WTC11 (cell line): ENCODE measurements around the gene CAMKMT. TPM values are rescaled to one million over a fixed set of nuclear protein-coding genes. Genes with fewer than 3 reads are reported as not detected.

Source experiments
- ATAC-seq: fragments of 200-7000 bp; cut with Tn5 transposase; 2 replicates; pipeline ENCODE4 v1.10.0; 2021; ENCODE audit warnings: mild to moderate bottlenecking, moderate library complexity
- CTCF ChIA-PET: fragments of 300-600 bp; sonication (Branson Sonifier 250); formaldehyde crosslinking; loops from one replicate; lab custom pipeline; 2021; ENCODE audit warnings: antibody characterized with exemption; lab: Charles Lee
- POLR2A ChIA-PET: fragments of 350-600 bp; sonication (Branson Sonifier 250); formaldehyde crosslinking; loops from one replicate; lab custom pipeline; 2021; ENCODE audit warnings: antibody characterized with exemption; lab: Charles Lee
- DNase-seq: peaks from one replicate; pipeline ENCODE4 v3.0.0; 2021; ENCODE audit warnings: low spot score
- H3K27ac Mint-ChIP-seq: 2 replicates; pipeline ENCODE4 v1.8.0; 2021; ENCODE audit warnings: mixed read lengths
- H3K27me3 Mint-ChIP-seq: 2 replicates; pipeline ENCODE4 v1.8.0; 2021; ENCODE audit warnings: low read depth, mild to moderate bottlenecking, moderate library complexity, mixed read lengths
- H3K36me3 Mint-ChIP-seq: 2 replicates; pipeline ENCODE4 v1.8.0; 2021; ENCODE audit warnings: mixed read lengths
- H3K4me1 Mint-ChIP-seq: 2 replicates; pipeline ENCODE4 v1.8.0; 2022; ENCODE audit warnings: mixed read lengths
- H3K4me3 Mint-ChIP-seq: 2 replicates; pipeline ENCODE4 v1.8.0; 2021; ENCODE audit warnings: mild to moderate bottlenecking, moderate library complexity, mixed read lengths
- H3K9me3 Mint-ChIP-seq: 2 replicates; pipeline ENCODE4 v1.8.0; 2021; ENCODE audit warnings: mixed read lengths
- CBFB ChIP-seq: sonication (generic); formaldehyde crosslinking; IDR thresholded peaks from 2 replicates; pipeline ENCODE4 v1.8.1; 2022; ENCODE audit warnings: mild to moderate bottlenecking, low read depth, missing genetic modification reagents
- CREB1 ChIP-seq: sonication (generic); formaldehyde crosslinking; IDR thresholded peaks from 2 replicates; pipeline ENCODE4 v1.8.0; 2023; ENCODE audit warnings: mild to moderate bottlenecking, missing genetic modification reagents
- FOXJ3 ChIP-seq: sonication (generic); formaldehyde crosslinking; IDR thresholded peaks from 2 replicates; pipeline ENCODE4 v1.9.0; 2021; ENCODE audit warnings: missing genetic modification reagents, mild to moderate bottlenecking, borderline replicate concordance
- FOXP1 ChIP-seq: sonication (generic); formaldehyde crosslinking; IDR thresholded peaks from 2 replicates; pipeline ENCODE4 v1.8.0; 2022; ENCODE audit warnings: missing genetic modification reagents, mild to moderate bottlenecking, moderate library complexity, borderline replicate concordance
- GTF2I ChIP-seq: fragments of 250-450 bp; sonication (Bioruptor Pico); conservative IDR thresholded peaks from 2 replicates; pipeline ENCODE4 v1.4.0; 2021; ENCODE audit warnings: mild to moderate bottlenecking
- HMGA2 ChIP-seq: fragments of 250-450 bp; sonication (Bioruptor Pico); IDR thresholded peaks from 2 replicates; pipeline ENCODE4 v1.4.0; 2021; ENCODE audit warnings: mild to moderate bottlenecking, moderate library complexity
- KAT7 ChIP-seq: sonication (generic); formaldehyde crosslinking; IDR thresholded peaks from 2 replicates; pipeline ENCODE4 v1.8.1; 2023; ENCODE audit warnings: missing genetic modification reagents, mild to moderate bottlenecking, borderline replicate concordance
- MYBL2 ChIP-seq: sonication (generic); formaldehyde crosslinking; IDR thresholded peaks from 2 replicates; pipeline ENCODE4 v1.8.1; 2023; ENCODE audit warnings: mild to moderate bottlenecking, moderate library complexity, missing genetic modification reagents
- NR3C1 ChIP-seq: sonication (generic); formaldehyde crosslinking; conservative IDR thresholded peaks from 2 replicates; pipeline ENCODE4 v1.8.1; 2023; ENCODE audit warnings: low read depth, mild to moderate bottlenecking, missing genetic modification reagents
- TEAD4 ChIP-seq: sonication (generic); formaldehyde crosslinking; IDR thresholded peaks from 2 replicates; pipeline ENCODE4 v1.8.0; 2022; ENCODE audit warnings: mild to moderate bottlenecking, missing genetic modification reagents
- ZBTB21 ChIP-seq: sonication (generic); formaldehyde crosslinking; IDR thresholded peaks from 2 replicates; pipeline ENCODE4 v1.8.1; 2023; ENCODE audit warnings: mild to moderate bottlenecking, missing genetic modification reagents, borderline replicate concordance
- ZBTB43 ChIP-seq: sonication (generic); formaldehyde crosslinking; IDR thresholded peaks from 2 replicates; pipeline ENCODE4 v1.8.1; 2023; ENCODE audit warnings: mild to moderate bottlenecking, missing genetic modification reagents
- ZNF232 ChIP-seq: sonication (generic); formaldehyde crosslinking; IDR thresholded peaks from 2 replicates; pipeline ENCODE4 v1.8.0; 2022; ENCODE audit warnings: mild to moderate bottlenecking, missing genetic modification reagents
- ZNF263 ChIP-seq: sonication (generic); formaldehyde crosslinking; IDR thresholded peaks from 2 replicates; pipeline ENCODE4 v1.8.1; 2022; ENCODE audit warnings: low read depth, mild to moderate bottlenecking, moderate library complexity, missing genetic modification reagents
- total RNA-seq: library from RNA; stranded (reverse); gene quantifications from 3 replicates; pipeline ENCODE4 v1.2.3, GENCODE V29; 2021
- TF ChIP-seq, protein P1 (sequence below): sonication (generic); formaldehyde crosslinking; IDR thresholded peaks from 2 replicates; pipeline ENCODE4 v1.8.1; 2023; ENCODE audit warnings: mild to moderate bottlenecking, missing genetic modification reagents, borderline replicate concordance
- TF ChIP-seq, protein P2 (sequence below): sonication (generic); formaldehyde crosslinking; IDR thresholded peaks from 2 replicates; pipeline ENCODE4 v1.8.0; 2023; ENCODE audit warnings: missing genetic modification reagents, mild to moderate bottlenecking, borderline replicate concordance
- TF ChIP-seq, protein P3 (sequence below): sonication (generic); formaldehyde crosslinking; IDR thresholded peaks from 2 replicates; pipeline ENCODE4 v1.8.1; 2023; ENCODE audit warnings: mild to moderate bottlenecking, missing genetic modification reagents
- TF ChIP-seq, protein P4 (sequence below): sonication (generic); formaldehyde crosslinking; IDR thresholded peaks from 2 replicates; pipeline ENCODE4 v1.8.1; 2023; ENCODE audit warnings: mild to moderate bottlenecking, missing genetic modification reagents, moderate library complexity

CAMKMT gene
- total RNA-seq, 1 experiment from 2014 or later, result 20.6 TPM

- TF ChIP-seq, protein P1, sequence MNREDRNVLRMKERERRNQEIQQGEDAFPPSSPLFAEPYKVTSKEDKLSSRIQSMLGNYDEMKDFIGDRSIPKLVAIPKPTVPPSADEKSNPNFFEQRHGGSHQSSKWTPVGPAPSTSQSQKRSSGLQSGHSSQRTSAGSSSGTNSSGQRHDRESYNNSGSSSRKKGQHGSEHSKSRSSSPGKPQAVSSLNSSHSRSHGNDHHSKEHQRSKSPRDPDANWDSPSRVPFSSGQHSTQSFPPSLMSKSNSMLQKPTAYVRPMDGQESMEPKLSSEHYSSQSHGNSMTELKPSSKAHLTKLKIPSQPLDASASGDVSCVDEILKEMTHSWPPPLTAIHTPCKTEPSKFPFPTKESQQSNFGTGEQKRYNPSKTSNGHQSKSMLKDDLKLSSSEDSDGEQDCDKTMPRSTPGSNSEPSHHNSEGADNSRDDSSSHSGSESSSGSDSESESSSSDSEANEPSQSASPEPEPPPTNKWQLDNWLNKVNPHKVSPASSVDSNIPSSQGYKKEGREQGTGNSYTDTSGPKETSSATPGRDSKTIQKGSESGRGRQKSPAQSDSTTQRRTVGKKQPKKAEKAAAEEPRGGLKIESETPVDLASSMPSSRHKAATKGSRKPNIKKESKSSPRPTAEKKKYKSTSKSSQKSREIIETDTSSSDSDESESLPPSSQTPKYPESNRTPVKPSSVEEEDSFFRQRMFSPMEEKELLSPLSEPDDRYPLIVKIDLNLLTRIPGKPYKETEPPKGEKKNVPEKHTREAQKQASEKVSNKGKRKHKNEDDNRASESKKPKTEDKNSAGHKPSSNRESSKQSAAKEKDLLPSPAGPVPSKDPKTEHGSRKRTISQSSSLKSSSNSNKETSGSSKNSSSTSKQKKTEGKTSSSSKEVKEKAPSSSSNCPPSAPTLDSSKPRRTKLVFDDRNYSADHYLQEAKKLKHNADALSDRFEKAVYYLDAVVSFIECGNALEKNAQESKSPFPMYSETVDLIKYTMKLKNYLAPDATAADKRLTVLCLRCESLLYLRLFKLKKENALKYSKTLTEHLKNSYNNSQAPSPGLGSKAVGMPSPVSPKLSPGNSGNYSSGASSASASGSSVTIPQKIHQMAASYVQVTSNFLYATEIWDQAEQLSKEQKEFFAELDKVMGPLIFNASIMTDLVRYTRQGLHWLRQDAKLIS, result no peak
- TF ChIP-seq HMGA2 (CRISPR knock-in tag) (no peak), ZBTB43 (no peak)
- TF ChIP-seq, protein P2, sequence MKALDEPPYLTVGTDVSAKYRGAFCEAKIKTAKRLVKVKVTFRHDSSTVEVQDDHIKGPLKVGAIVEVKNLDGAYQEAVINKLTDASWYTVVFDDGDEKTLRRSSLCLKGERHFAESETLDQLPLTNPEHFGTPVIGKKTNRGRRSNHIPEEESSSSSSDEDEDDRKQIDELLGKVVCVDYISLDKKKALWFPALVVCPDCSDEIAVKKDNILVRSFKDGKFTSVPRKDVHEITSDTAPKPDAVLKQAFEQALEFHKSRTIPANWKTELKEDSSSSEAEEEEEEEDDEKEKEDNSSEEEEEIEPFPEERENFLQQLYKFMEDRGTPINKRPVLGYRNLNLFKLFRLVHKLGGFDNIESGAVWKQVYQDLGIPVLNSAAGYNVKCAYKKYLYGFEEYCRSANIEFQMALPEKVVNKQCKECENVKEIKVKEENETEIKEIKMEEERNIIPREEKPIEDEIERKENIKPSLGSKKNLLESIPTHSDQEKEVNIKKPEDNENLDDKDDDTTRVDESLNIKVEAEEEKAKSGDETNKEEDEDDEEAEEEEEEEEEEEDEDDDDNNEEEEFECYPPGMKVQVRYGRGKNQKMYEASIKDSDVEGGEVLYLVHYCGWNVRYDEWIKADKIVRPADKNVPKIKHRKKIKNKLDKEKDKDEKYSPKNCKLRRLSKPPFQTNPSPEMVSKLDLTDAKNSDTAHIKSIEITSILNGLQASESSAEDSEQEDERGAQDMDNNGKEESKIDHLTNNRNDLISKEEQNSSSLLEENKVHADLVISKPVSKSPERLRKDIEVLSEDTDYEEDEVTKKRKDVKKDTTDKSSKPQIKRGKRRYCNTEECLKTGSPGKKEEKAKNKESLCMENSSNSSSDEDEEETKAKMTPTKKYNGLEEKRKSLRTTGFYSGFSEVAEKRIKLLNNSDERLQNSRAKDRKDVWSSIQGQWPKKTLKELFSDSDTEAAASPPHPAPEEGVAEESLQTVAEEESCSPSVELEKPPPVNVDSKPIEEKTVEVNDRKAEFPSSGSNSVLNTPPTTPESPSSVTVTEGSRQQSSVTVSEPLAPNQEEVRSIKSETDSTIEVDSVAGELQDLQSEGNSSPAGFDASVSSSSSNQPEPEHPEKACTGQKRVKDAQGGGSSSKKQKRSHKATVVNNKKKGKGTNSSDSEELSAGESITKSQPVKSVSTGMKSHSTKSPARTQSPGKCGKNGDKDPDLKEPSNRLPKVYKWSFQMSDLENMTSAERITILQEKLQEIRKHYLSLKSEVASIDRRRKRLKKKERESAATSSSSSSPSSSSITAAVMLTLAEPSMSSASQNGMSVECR, result no peak
These were observed 396.8 kb downstream of the CAMKMT start (continued) for GRCh38 chr2:44758591-44758990.

GRCh38 chr2:44759823-44760222, 398.1 kb downstream of the CAMKMT start:
- no peak for TF ChIP-seq ZNF232 (CRISPR knock-in tag)
- TF ChIP-seq FOXP1, result no peak
- TF ChIP-seq ZNF263 (CRISPR knock-in tag), result no peak
- TF ChIP-seq, protein P3, sequence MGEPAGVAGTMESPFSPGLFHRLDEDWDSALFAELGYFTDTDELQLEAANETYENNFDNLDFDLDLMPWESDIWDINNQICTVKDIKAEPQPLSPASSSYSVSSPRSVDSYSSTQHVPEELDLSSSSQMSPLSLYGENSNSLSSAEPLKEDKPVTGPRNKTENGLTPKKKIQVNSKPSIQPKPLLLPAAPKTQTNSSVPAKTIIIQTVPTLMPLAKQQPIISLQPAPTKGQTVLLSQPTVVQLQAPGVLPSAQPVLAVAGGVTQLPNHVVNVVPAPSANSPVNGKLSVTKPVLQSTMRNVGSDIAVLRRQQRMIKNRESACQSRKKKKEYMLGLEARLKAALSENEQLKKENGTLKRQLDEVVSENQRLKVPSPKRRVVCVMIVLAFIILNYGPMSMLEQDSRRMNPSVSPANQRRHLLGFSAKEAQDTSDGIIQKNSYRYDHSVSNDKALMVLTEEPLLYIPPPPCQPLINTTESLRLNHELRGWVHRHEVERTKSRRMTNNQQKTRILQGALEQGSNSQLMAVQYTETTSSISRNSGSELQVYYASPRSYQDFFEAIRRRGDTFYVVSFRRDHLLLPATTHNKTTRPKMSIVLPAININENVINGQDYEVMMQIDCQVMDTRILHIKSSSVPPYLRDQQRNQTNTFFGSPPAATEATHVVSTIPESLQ (CRISPR knock-in tag), result no peak
- TF ChIP-seq GTF2I (CRISPR knock-in tag), result no peak
- TF ChIP-seq, protein P2, result no peak
- no peak for TF ChIP-seq KAT7 (CRISPR knock-in tag)
- TF ChIP-seq MYBL2 (CRISPR knock-in tag), result no peak
- no peak for TF ChIP-seq CBFB (CRISPR knock-in tag)
- no peak for TF ChIP-seq ZBTB43
- no peak for TF ChIP-seq NR3C1
- TF ChIP-seq FOXJ3 (CRISPR knock-in tag), result no peak
- no peak for TF ChIP-seq TEAD4 (CRISPR knock-in tag)
- no peak for TF ChIP-seq CREB1 (CRISPR knock-in tag)
- TF ChIP-seq, protein P4, sequence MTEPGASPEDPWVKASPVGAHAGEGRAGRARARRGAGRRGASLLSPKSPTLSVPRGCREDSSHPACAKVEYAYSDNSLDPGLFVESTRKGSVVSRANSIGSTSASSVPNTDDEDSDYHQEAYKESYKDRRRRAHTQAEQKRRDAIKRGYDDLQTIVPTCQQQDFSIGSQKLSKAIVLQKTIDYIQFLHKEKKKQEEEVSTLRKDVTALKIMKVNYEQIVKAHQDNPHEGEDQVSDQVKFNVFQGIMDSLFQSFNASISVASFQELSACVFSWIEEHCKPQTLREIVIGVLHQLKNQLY (CRISPR knock-in tag), result no peak
- TF ChIP-seq ZBTB21 (CRISPR knock-in tag), result no peak
- H3K4me3 Mint-ChIP-seq, result no peak overlapping the region
- peaks cover 28% of the 10 kb centered on the region for H3K4me1 Mint-ChIP-seq
- ATAC-seq (no peak), DNase-seq (no peak)
- no peaks in the 10 kb centered on the region for H3K36me3 Mint-ChIP-seq
- ChIA-PET CTCF (no interaction called here), POLR2A (no interaction called here)
- no peak overlapping the region for H3K27ac Mint-ChIP-seq
- H3K27me3 Mint-ChIP-seq, result no peaks in the 10 kb centered on the region; the same call in 1 of the 2 replicates
- no peaks in the 10 kb centered on the region for H3K9me3 Mint-ChIP-seq
